Neural crest cell (in vitro differentiated cells): ENCODE data around the gene RPL26. TPM values are rescaled to one million over a fixed set of nuclear protein-coding genes. Genes with fewer than 3 reads are reported as not detected.
"Not testable (repeated sequence)": the region's sequence is repeated elsewhere in the genome, so short reads cannot be mapped to it uniquely, and the experiment has no call there.

ENCODE experiments used
- DNase-seq: peaks from one replicate; pipeline ENCODE4 v3.0.0; 2021; ENCODE audit warnings: low read depth, mixed read lengths, low spot score
- H3K27ac Mint-ChIP-seq: one replicate; pipeline ENCODE4 v1.8.0; 2021; ENCODE audit warnings: mild to moderate bottlenecking, mixed read lengths; ENCODE audit not compliant: unreplicated experiment
- H3K27me3 Mint-ChIP-seq: 2 replicates; pipeline ENCODE4 v1.8.0; 2021; ENCODE audit warnings: low read depth, mild to moderate bottlenecking, mixed read lengths
- H3K36me3 Mint-ChIP-seq: 2 replicates; pipeline ENCODE4 v1.8.0; 2021; ENCODE audit warnings: low read depth, mild to moderate bottlenecking, mixed read lengths
- H3K4me1 Mint-ChIP-seq: 2 replicates; pipeline ENCODE4 v1.8.0; 2021; ENCODE audit warnings: mixed read lengths
- H3K4me3 Mint-ChIP-seq: one replicate; pipeline ENCODE4 v1.8.0; 2021; ENCODE audit warnings: mild to moderate bottlenecking, mixed read lengths
- H3K9me3 Mint-ChIP-seq: 2 replicates; pipeline ENCODE4 v1.8.0; 2021; ENCODE audit warnings: mixed read lengths
- CTCF ChIP-seq: fragments of 200-600 bp; sonication (generic); conservative IDR thresholded peaks from 2 replicates; pipeline ENCODE4 v1.5.0; 2021; ENCODE audit warnings: antibody characterized with exemption, mild to moderate bottlenecking
- total RNA-seq: library from RNA; stranded (reverse); gene quantifications from 2 replicates; pipeline ENCODE4 v1.2.1, GENCODE V29; 2021

RPL26 gene
- total RNA-seq, 1 donor from 2014 or later, result 1,793 TPM

- no peaks in the 10 kb centered on the region for H3K9me3 Mint-ChIP-seq
- TF ChIP-seq CTCF, result no peak
- no peak within 1 kb of the TSS for H3K4me3 Mint-ChIP-seq
- H3K27me3 Mint-ChIP-seq, result peaks cover 74% of the 10 kb centered on the region
- H3K4me1 Mint-ChIP-seq, result no peaks in the 10 kb centered on the region
- H3K27ac Mint-ChIP-seq, result no peak within 1 kb of the TSS
- H3K36me3 Mint-ChIP-seq, result no peaks in the 10 kb centered on the region
- DNase-seq, result no peak
These were observed 14.6 kb upstream of the RPL26 start, which contains the start of gene RNF222 for GRCh38 chr17:8397636-8398035. Gene RNF222 (minus strand): TSS chr17:8397827. CDS start chr17:8393461, 4,366 bp downstream.

- DNase-seq, H3K9me3 Mint-ChIP-seq, H3K36me3 Mint-ChIP-seq, H3K4me1 Mint-ChIP-seq, H3K27ac Mint-ChIP-seq, H3K4me3 Mint-ChIP-seq: not testable (repeated sequence)
- peaks cover 53% of the 10 kb centered on the region for H3K27me3 Mint-ChIP-seq
These were observed 11.5 kb upstream of the RPL26 start for GRCh38 chr17:8394497-8394896.

- no peaks in the 10 kb centered on the region for H3K9me3 Mint-ChIP-seq
- TF ChIP-seq CTCF, result no peak
- H3K27ac Mint-ChIP-seq, result no peak overlapping the region
- no peaks in the 10 kb centered on the region for H3K36me3 Mint-ChIP-seq
- peaks cover 49% of the 10 kb centered on the region for H3K27me3 Mint-ChIP-seq
- no peak for DNase-seq
- H3K4me3 Mint-ChIP-seq, result no peak overlapping the region
- no peaks in the 10 kb centered on the region for H3K4me1 Mint-ChIP-seq
These were observed 10.7 kb upstream of the RPL26 start for GRCh38 chr17:8393470-8394231.

GRCh38 chr17:8392674-8393469, 9.9 kb upstream of the RPL26 start:
- no peaks in the 10 kb centered on the region for H3K9me3 Mint-ChIP-seq
- no peak overlapping the region for H3K4me3 Mint-ChIP-seq
- no peak for DNase-seq
- no peak for TF ChIP-seq CTCF
- no peaks in the 10 kb centered on the region for H3K4me1 Mint-ChIP-seq
- peaks cover 41% of the 10 kb centered on the region for H3K27me3 Mint-ChIP-seq
- H3K36me3 Mint-ChIP-seq, result no peaks in the 10 kb centered on the region
- H3K27ac Mint-ChIP-seq, result no peak overlapping the region

GRCh38 chr17:8392274-8392673, 9.3 kb upstream of the RPL26 start:
- no peak for DNase-seq
- Mint-ChIP-seq H3K4me3 (no peak overlapping the region), H3K27me3 (peaks cover 36% of the 10 kb centered on the region), H3K27ac (no peak overlapping the region), H3K9me3 (no peaks in the 10 kb centered on the region), H3K36me3 (no peaks in the 10 kb centered on the region), H3K4me1 (no peaks in the 10 kb centered on the region)
- no peak for TF ChIP-seq CTCF

- DNase-seq, result no peak
- Mint-ChIP-seq H3K27me3 (peaks cover 31% of the 10 kb centered on the region), H3K27ac (no peak overlapping the region), H3K4me1 (peaks cover 1% of the 10 kb centered on the region), H3K36me3 (no peaks in the 10 kb centered on the region), H3K9me3 (no peaks in the 10 kb centered on the region), H3K4me3 (no peak overlapping the region)
- no peak for TF ChIP-seq CTCF
These were observed 8.7 kb upstream of the RPL26 start for GRCh38 chr17:8391711-8392110.
